Measurements from ENCODE around the gene UBC.
"Not testable (repeated sequence)": the region's sequence is repeated elsewhere in the genome, so short reads cannot be mapped to it uniquely, and the experiment has no call there.

UBC gene

GRCh38 chr12:124884587-124885438, 29.6 kb downstream of the UBC start:
- no peak for DNase-seq (ENCODE audit: low read depth)

DNA sequence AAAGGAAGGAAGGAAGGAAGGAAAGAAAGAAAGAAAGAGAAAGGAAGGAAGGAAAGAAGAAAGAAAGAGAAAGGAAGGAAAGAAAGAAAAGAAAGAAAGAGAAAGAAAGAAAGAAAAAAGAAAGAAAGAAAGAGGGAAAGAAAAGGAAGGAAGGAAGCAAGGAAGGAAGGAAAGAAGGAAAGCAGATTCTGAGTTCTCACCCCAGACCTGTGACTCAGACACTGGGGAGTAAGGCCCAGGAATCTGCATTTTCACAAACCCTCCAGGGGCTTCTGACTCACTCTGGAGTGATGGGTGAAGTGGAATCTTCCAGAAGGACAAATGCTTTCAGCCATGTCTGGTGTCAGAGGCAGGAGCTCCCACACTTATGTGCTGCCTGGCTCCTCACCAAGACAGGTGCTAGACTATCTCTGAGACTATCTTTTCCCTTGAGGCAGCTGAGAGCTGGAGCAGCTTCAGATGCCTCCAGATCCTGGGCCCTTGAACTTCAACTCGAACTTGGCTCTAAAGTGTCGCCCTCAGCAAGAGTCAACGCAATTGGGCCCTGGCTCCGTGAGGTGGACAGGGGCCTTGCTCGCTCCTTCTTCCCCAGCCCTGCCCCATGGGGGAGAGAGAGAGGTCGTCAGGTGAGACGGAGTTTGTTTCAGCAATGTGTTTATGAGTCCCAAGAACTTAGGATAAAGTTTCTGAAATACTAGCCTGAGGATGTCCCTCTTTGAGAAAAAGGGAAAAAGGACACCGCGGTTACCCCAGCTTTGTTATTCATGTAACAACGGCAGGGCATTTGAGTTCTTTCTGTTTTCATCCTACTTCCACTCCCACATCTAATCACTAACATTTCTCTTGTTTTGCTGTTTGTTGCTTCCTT, 31.0 kb downstream of the UBC start:
- no peak for DNase-seq (ENCODE audit: low read depth)

GRCh38 chr12:124881123-124881522, 33.3 kb downstream of the UBC start:
- DNase-seq (ENCODE audit: low read depth) = no peak

GRCh38 chr12:124880335-124880734, 34.1 kb downstream of the UBC start:
- not testable (repeated sequence) for DNase-seq (ENCODE audit: low read depth)

DNA sequence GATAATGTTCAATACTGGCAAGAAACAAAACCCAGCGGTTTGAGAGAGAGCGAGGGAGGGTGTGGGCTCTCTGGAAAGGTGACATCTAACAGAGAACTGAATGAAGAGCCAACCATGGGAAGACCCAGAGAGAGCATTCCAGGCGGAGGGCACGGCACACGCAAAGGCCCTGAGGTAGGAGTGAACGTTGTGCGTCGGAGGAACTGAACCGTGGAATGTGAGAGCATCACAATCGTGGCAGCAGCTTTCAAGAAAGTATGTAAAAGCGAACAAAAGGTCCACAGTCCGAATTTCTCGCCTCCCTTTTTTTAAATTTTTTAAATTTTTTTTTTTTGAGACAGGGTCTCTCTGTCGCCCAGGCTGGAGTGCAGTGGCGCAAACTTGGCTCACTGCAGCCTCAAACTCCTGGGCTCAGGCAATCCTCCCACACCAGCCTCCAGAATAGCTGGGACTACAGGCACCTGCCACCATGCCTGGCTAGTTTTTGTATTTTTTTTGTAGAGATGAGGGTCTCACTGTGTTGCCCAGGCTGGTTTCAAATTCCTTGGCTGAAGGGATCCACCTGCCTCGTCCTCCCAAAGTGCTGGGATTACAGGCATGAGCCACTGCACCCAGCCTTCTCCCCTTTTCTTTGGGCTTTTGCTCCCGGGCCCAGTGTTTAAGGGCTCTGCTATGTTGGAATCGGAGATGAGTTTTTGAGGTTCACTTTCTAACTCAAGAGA, 35.5 kb downstream of the UBC start:
- no peak for DNase-seq (ENCODE audit: low read depth)

- DNase-seq (ENCODE audit: low read depth) = no peak
Observed at GRCh38 chr12:124877423-124877822, 37.0 kb downstream of the UBC start.

- no peak for DNase-seq (ENCODE audit: low read depth)
Observed at GRCh38 chr12:124876171-124876570, 38.3 kb downstream of the UBC start.

GRCh38 chr12:124875803-124876132, 38.7 kb downstream of the UBC start:
- no peak for DNase-seq (ENCODE audit: low read depth)

DNA sequence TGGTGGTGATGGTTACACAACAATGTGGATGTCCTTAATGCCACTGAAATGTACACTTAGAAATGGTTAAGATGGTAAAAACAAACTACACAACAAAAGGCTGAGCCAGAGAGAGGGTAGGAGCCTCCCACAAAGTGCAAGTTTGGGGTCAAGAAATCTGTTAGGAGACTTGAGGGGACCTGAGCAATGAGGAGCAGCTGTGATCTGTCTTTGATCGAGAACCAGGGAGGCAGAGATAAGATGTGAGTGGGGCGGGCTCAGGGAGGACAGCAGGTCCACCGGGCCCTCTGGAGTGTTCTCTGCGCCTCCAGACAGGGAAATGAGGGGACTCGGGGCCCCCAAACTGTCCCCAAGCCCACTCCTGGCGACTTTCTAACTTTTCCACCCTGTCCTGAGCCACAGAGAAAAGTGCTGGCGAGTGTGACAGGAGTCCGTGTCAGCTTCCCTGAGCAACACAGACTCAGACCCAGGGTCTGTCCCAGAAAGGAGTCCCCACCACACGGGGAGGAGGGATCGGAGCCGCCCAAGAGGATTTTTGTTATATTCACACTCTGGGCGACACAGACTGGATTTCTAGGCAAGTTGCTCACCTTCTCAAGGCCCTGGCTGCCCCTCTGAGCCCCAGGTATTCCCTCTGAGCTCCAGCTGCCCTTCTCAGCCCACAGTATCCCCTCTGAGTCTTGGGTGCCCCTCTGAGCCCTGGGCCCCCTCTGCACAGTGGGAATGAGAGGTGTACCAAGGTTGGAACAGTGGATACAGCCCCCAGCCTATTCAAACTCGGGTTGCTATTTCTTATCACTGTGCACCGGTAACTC, 39.3 kb downstream of the UBC start:
- DNase-seq (ENCODE audit: low read depth) = no peak

DNA sequence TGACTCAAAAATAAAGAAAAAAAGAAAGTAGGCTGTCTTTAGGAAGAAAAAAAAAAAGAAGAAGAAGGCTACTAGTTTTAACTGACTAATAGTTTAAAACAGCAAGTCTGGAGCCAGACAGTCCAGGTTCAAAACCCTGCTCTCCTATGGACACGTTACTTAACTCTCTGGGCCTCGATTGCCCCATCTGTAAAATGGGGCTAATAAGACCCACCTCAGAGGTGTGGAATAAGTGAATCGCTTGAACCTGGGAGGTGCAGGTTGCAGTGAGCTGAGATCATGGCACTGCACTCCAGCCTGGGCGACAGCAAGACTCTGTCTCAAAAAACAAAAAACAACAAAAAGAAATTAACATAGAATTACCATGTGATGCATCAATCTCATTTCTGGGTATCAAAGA, 40.3 kb downstream of the UBC start:
- no peak for DNase-seq (ENCODE audit: low read depth)

DNA sequence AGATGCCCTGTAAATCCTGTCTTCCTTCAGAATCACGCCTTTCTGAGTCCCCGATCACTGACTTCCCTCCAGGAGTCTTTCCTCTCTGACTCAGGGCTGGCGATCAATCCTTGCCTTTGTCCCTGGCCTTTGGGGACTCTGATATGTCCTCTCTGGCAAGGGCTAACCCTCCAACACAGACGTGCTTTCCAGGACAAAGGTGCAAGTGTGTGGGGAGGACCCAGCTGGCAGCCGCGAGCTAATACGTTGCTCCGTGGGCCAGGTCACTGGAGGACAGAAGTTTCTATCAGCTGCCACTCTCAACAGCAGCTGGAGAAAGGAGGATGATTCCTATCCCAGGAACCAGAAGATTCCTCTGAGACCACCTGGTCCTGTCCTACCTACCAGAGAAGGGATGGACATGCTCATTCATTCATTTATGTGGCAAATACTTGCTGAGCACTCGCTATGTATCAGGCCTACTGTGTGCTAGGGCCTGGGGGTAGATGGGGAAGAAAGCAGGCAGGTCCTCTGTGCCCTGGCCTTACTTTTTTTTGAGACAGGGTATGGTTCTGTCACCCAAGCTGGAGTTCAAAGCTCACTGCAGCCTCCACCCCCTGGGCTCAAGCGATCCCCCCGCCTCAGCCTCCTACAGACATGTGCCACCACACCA, 42.3 kb downstream of the UBC start:
- DNase-seq (ENCODE audit: low read depth) = no peak

GRCh38 chr12:124871297-124871696, 43.2 kb downstream of the UBC start:
- no peak for DNase-seq (ENCODE audit: low read depth)

GRCh38 chr12:124870515-124870914, 43.9 kb downstream of the UBC start:
- DNase-seq (ENCODE audit: low read depth) = no peak

- DNase-seq (ENCODE audit: low read depth) = peak; percentile 29
Observed at GRCh38 chr12:124869059-124869665, 45.3 kb downstream of the UBC start.

DNA sequence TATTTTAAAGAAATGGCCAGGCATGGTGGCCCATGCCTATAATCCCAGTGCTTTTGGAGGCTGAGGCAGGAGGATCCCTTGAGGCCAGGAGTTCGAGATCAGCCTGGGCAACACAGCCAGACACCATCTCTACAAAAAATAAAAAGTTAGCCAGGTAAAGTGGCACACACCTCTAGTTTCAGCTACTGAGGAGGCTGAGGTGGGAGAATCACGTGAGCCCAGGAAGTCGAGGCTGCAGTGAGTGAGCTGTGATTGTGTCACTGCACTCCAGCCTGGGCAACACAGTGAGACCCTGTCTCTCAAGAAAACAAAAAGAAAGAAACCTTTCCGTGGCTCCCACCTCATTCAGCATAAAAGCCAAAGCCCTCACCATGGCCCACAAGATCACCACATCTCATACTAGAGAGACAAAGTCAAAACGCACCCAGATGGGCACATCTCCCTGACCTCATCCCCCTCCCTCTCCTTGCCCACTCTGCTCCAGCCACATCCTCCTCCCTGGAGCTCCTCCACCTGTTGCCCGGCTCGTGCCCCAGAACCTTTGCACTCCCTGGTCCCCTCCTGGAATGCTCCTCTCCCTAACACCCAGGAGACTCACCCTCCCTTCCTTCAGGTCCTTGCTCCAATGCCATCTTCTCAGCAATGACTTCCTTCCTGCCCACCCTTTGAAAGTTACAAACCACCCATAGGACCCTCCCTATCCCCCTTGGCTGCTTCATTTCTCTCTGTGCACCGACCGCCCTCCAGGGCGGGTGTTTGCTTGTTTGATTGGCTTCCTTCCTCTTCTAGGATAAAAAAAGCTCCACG, 46.0 kb downstream of the UBC start:
- DNase-seq (ENCODE audit: low read depth) = no peak

DNA sequence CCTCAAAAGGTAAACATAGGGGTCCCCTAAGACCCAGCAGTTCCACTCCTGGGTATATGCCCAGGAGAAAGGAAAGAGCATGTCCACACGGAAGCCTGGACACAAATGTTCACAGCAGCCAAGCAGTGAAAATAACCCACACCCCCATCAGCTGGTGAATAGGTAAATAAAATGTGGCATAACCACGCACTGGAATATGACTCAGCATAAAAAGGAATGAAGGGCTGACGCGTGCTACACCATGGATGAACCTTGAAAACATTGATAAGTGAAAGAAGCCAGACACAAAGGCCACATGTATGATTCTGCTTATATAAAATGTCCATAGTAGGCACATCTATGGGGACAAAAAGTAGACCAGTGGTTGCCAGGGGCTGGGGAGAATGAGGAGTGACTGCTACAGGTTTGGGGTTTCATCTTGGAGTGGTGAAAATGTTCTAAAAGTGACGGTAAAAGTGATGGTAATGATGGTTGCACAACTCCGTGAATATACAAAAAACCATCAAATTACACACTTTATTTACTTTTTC, 47.0 kb downstream of the UBC start:
- peak; percentile 56 for DNase-seq (ENCODE audit: low read depth)

DNA sequence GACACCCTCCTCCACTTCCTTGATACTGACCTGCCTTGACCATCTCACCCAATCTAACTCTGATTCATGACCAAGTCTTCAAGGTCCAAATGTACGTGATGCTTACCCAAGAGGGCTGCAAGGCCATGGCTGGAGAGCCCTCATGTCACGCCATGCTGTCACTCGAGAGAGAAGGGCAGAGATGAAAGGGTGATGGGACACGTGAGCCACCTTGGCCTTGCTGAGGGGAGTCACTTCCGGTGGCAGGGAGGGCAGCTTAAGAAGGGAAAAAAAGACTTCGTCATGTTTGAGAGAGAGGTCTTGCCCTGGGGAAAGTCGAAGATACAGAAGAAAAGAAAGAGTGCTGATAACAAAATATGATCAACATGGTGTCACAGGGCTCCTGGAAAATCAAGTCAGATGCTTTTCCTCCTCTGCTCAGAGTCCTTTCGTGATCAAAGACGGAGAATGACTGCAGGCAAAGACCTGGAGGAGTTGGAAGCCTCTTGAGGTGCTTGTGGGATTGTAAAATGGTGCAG, 47.5 kb downstream of the UBC start:
- no peak for DNase-seq (ENCODE audit: low read depth)

DNA sequence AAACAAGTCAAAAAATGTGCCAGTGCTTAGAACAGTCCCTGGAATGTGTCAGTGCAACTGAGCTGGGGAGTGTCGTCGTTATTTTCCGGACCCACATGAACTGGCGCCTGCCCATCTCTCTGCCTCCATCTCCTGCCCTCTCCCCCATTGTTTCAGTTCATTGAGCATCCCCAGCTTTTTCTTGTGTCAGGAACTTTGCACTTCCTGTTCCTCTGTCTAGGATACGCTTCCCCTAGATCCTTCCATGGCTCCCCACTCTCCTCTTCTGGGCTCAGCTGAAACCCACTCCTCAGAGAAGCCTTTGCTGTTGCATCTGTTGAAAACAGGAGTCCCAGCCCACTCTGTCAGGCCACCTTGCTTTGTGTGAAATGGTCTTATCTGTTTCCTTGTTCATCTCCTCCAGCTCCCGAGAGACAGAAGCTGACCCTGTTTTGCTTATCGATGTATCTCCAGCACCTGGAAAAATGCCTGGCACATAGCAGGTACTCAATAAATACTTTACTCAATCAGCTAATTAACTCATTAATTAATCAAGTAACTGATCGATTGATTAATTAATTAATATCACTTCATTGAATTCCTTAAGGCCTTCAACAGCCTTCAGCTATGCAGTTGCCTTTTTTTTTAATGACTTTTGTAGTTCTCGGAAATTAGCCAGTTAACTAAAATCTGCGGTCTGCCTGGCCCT, 48.1 kb downstream of the UBC start:
- no peak for DNase-seq (ENCODE audit: low read depth)

DNA sequence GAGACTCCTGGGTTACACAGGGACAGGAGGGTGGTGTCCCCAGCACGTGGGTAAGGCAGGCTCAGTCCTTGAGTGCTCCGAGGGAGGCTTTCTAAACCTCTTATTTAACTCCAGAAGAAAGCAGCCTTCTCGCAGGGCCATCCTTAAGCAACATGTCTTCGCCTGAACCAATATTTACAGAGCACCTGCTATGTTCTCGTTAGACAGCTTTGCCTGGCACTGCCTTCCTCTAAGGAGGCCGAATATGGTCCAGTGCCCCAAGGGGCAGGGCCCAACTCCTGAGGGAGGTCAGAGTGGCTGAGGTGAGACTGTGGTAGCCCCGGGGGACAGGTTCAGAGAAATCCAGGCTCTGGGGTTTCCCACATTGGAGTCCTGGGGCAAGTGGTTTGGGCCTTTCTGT, 48.7 kb downstream of the UBC start:
- DNase-seq (ENCODE audit: low read depth) = no peak

All from EH (cell line).